OCI-LY1 (cell line): ENCODE results near the gene NPIPB2.
"Not testable (repeated sequence)": the region's sequence is repeated elsewhere in the genome, so short reads cannot be mapped to it uniquely, and the experiment has no call there.

Experiments
- H2AFZ ChIP-seq: fragments of 200-600 bp; sonication (generic), shearing (Covaris generic); 2 replicates; pipeline ENCODE4 v1.6.0; 2014; ENCODE audit warnings: antibody characterized with exemption, mild to moderate bottlenecking, low read length
- H3F3A ChIP-seq: fragments of 200-600 bp; sonication (generic), shearing (Covaris generic); 2 replicates; pipeline ENCODE4 v1.6.0; 2014; ENCODE audit warnings: mild to moderate bottlenecking, antibody characterized with exemption, low read length, moderate library complexity; ENCODE audit not compliant: insufficient read depth
- H3K27ac ChIP-seq: fragments of 200-600 bp; sonication (generic); 2 replicates; pipeline ENCODE4 v1.5.1; 2014; ENCODE audit warnings: low read length, mixed run types, mild to moderate bottlenecking, low read depth; ENCODE audit not compliant: poor library complexity, severe bottlenecking
- H3K27me3 ChIP-seq: fragments of 200-600 bp; sonication (generic); 2 replicates; pipeline ENCODE4 v1.6.0; 2014; ENCODE audit warnings: antibody characterized with exemption, mild to moderate bottlenecking, low read length, moderate library complexity; ENCODE audit not compliant: insufficient read depth
- H3K36me3 ChIP-seq: fragments of 200-600 bp; sonication (generic); 2 replicates; pipeline ENCODE4 v1.6.1; 2014; ENCODE audit warnings: mild to moderate bottlenecking, antibody characterized with exemption, low read length, moderate library complexity, mixed read lengths; ENCODE audit not compliant: insufficient read depth
- H3K4me1 ChIP-seq: fragments of 200-600 bp; sonication (generic); 2 replicates; pipeline ENCODE4 v1.5.1; 2014; ENCODE audit warnings: mild to moderate bottlenecking, low read length, moderate library complexity; ENCODE audit not compliant: insufficient read depth, severe bottlenecking
- H3K4me2 ChIP-seq: fragments of 200-600 bp; sonication (generic), shearing (Covaris generic); 2 replicates; pipeline ENCODE4 v1.6.1; 2014; ENCODE audit warnings: low read length
- H3K4me3 ChIP-seq: fragments of 200-600 bp; sonication (generic); 2 replicates; pipeline ENCODE4 v1.5.1; 2014; ENCODE audit warnings: low read length, low read depth, mild to moderate bottlenecking, mixed read lengths; ENCODE audit not compliant: poor library complexity, severe bottlenecking
- H3K79me2 ChIP-seq: fragments of 200-600 bp; shearing (Covaris generic); 2 replicates; pipeline ENCODE4 v1.6.1; 2016; ENCODE audit warnings: mixed run types, low read length, mixed read lengths; ENCODE audit not compliant: insufficient read depth
- H3K9ac ChIP-seq: fragments of 200-600 bp; sonication (generic), shearing (Covaris generic); 2 replicates; pipeline ENCODE4 v1.6.1; 2014; ENCODE audit warnings: mild to moderate bottlenecking, low read length, mixed read lengths
- H3K9me2 ChIP-seq: fragments of 200-600 bp; sonication (generic), shearing (Covaris generic); 2 replicates; pipeline ENCODE4 v1.6.1; 2014; ENCODE audit warnings: low read depth, mild to moderate bottlenecking, low read length, mixed read lengths
- H3K9me3 ChIP-seq: fragments of 200-600 bp; shearing (Covaris generic); 2 replicates; pipeline ENCODE4 v1.6.1; 2014; ENCODE audit warnings: low read length, mixed read lengths
- H4K20me1 ChIP-seq: fragments of 200-600 bp; sonication (generic), shearing (Covaris generic); 2 replicates; pipeline ENCODE4 v1.6.0; 2016; ENCODE audit warnings: mild to moderate bottlenecking, low read length; ENCODE audit not compliant: insufficient read depth
- EZH2 ChIP-seq: fragments of 200-600 bp; sonication (generic), shearing (Covaris generic); IDR thresholded peaks from 2 replicates; pipeline ENCODE4 v1.8.0; 2017; ENCODE audit warnings: borderline replicate concordance, mixed run types, mild to moderate bottlenecking, antibody characterized with exemption, low read length, moderate library complexity, mixed read lengths
- TF ChIP-seq, protein P1 (sequence below): fragments of 200-600 bp; sonication (generic), shearing (Covaris generic); IDR thresholded peaks from 2 replicates; pipeline ENCODE4 v1.5.1; 2017; ENCODE audit warnings: mild to moderate bottlenecking, antibody characterized with exemption, low read length, moderate library complexity, mixed read lengths

Gene NPIPB2

DNA sequence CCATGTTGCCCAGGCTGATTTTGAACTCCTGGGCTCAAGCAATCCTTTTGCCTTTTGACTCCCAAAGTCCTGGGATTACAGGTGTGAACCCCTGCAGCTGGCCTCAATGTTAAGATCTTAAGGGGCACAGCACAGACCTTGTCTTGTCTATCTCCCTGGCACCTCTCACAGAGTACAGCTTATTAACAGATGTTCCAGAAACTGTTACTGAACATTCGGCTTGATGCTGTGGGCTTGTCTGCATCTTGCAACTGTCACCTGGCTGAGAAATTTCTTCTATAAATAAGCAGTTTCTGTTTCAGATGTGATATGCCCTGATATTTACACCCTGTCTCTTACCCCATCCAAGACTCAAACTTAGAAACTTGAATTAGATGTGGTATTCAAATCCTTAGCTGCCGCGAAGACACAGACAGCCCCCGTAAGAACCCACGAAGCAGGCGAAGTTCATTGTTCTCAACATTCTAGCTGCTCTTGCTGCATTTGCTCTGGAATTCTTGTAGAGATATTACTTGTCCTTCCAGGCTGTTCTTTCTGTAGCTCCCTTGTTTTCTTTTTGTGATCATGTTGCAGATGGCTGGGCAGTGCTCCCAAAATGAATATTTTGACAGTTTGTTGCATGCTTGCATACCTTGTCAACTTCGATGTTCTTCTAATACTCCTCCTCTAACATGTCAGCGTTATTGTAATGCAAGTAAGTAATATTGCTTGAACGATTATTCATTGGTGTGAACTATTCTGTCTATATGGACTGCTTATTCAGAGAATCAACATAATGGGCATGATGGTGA is 23.1 kb upstream of the NPIPB2 start, which contains the start of gene TNFRSF17:
TSS of gene TNFRSF17 (plus strand) at position 450 of the 791 bp plus-strand sequence. CDS start at position 565, 115 bp downstream.
- 0 out of 2 replicates have a peak, but pooled peaks cover 5% of the 10 kb centered on the region for H3K36me3 ChIP-seq
- peaks cover 68% of the 10 kb centered on the region for H3K4me1 ChIP-seq
- H3K9ac ChIP-seq, result peak within 1 kb of the TSS; percentile 70

DNA sequence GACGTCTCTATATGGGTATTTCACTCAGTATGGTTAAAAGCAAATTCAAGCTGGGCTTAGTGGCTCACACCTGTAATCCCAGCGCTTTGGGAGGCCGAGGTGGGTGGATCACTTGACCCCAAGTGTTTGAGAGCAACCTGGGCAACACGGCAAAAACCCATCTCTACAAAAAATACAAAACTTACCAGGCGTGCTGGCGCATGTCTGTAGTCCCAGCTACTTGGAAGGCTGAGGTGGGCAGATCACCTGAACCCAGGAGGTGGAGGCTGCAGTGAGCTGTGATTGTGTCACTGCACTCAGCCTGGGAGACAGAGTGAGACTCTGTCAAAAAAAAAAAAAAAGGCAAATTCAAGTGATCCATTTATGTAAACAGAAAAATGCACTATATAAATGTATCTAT is 21.9 kb upstream of the NPIPB2 start:
- H3F3A ChIP-seq, result 0 out of 2 replicates have a peak, but pooled peaks cover 6% of the 10 kb centered on the region
- no peaks in the 10 kb centered on the region for H3K9me3 ChIP-seq
- H3K79me2 ChIP-seq, result no peaks in the 10 kb centered on the region; the same call in 1 of the 2 replicates
- H3K27me3 ChIP-seq, result no peaks in the 10 kb centered on the region
- H3K36me3 ChIP-seq, result no peaks in the 10 kb centered on the region
- peak overlapping the region; percentile 70 for H3K9ac ChIP-seq
- peak overlapping the region; percentile 12 for H3K4me3 ChIP-seq
- H3K4me2 ChIP-seq, result peak overlapping the region; percentile 73
- H3K27ac ChIP-seq, result peak overlapping the region; percentile 93
- no peaks in the 10 kb centered on the region for H3K9me2 ChIP-seq
- no peak overlapping the region for H2AFZ ChIP-seq
- TF ChIP-seq EZH2, result no peak
- TF ChIP-seq, protein P1, sequence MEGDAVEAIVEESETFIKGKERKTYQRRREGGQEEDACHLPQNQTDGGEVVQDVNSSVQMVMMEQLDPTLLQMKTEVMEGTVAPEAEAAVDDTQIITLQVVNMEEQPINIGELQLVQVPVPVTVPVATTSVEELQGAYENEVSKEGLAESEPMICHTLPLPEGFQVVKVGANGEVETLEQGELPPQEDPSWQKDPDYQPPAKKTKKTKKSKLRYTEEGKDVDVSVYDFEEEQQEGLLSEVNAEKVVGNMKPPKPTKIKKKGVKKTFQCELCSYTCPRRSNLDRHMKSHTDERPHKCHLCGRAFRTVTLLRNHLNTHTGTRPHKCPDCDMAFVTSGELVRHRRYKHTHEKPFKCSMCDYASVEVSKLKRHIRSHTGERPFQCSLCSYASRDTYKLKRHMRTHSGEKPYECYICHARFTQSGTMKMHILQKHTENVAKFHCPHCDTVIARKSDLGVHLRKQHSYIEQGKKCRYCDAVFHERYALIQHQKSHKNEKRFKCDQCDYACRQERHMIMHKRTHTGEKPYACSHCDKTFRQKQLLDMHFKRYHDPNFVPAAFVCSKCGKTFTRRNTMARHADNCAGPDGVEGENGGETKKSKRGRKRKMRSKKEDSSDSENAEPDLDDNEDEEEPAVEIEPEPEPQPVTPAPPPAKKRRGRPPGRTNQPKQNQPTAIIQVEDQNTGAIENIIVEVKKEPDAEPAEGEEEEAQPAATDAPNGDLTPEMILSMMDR, result no peak
- H3K4me1 ChIP-seq, result peaks cover 71% of the 10 kb centered on the region
- no peaks in the 10 kb centered on the region for H4K20me1 ChIP-seq

More for the DNA sequence above, 23.1 kb upstream of the NPIPB2 start, which contains the start of gene TNFRSF17:
- Histone ChIP-seq H3F3A (0 out of 2 replicates have a peak, but pooled peaks cover 6% of the 10 kb centered on the region), H2AFZ (no peak within 1 kb of the TSS), H3K9me2 (no peaks in the 10 kb centered on the region), H3K79me2 (no peaks in the 10 kb centered on the region; the same call in 1 of the 2 replicates), H3K9me3 (no peaks in the 10 kb centered on the region), H3K4me2 (peak within 1 kb of the TSS; percentile 73), H3K4me3 (peak within 1 kb of the TSS; percentile 62), H3K27ac (peak within 1 kb of the TSS; percentile 93), H3K27me3 (no peaks in the 10 kb centered on the region), H4K20me1 (no peaks in the 10 kb centered on the region)
- TF ChIP-seq, protein P1, result no peak
- no peak for TF ChIP-seq EZH2

DNA sequence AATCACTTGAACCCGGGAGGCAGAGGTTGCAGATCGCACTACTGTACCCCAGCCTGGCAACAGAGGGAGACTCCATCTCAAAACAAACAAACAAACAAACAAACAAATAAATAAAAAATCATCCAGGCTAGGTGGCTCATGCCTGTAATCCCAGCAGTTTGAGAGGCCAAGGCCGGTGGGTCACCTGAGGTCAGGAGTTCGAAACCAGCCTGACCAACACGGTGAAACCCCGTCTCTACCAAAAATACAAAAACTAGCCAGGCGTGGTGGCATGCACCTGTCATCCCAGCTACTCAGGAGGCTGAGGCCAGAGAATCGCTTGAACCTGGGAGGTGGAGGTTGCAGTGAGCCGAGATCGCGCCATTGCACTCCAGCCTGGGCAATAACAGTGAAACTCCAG is 21.1 kb upstream of the NPIPB2 start:
- H2AFZ ChIP-seq, H4K20me1 ChIP-seq, H3K4me2 ChIP-seq, H3K79me2 ChIP-seq, H3F3A ChIP-seq, H3K4me3 ChIP-seq, H3K27me3 ChIP-seq, H3K9me2 ChIP-seq, H3K9me3 ChIP-seq, H3K9ac ChIP-seq, H3K36me3 ChIP-seq: not testable (repeated sequence)
- H3K4me1 ChIP-seq, result peaks cover 68% of the 10 kb centered on the region
- H3K27ac ChIP-seq, result peak overlapping the region; percentile 93

DNA sequence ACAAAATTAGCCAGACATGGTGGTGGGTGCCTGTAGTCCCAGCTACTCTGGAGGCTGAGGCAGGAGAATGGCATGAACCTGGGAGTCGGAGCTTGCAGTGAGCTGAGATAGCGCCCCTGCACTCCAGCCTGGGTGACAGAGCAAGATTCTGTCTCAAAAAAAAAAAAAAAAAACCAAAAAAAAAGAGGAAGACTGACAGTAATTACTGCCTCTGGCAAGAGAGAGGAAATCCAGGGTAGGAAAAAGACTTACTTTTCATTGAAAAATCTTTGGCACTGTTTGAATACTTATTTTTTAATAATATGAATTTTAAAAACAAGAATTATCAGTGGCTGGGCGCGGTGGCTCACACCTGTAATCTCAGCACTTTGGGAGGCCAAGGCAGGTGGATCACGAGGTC is 20.6 kb upstream of the NPIPB2 start:
- not testable (repeated sequence) for H3K9me2 ChIP-seq, H4K20me1 ChIP-seq, H3K4me2 ChIP-seq, H3K9ac ChIP-seq, H2AFZ ChIP-seq, H3K79me2 ChIP-seq, H3F3A ChIP-seq, H3K4me3 ChIP-seq, H3K9me3 ChIP-seq, H3K36me3 ChIP-seq, H3K27me3 ChIP-seq
- H3K4me1 ChIP-seq, result peaks cover 63% of the 10 kb centered on the region
- peak overlapping the region; percentile 93 for H3K27ac ChIP-seq
